ENCODE data around the gene C19orf81.

- TF ChIP-seq JUN (IDR thresholded peaks at IDR 0.05; ENCODE audit: borderline replicate concordance, insufficient read depth, insufficient read length, low read depth) (no peak), GATA2 (IDR thresholded peaks at IDR 0.05; ENCODE audit: insufficient read depth, insufficient read length, low read depth, low read length) (no peak), POLR2AphosphoS5 (IDR thresholded peaks at IDR 0.05; ENCODE audit: insufficient read depth, low read depth, low read length) (no peak), POLR2A (IDR thresholded peaks at IDR 0.05; ENCODE audit: low read depth, low read length) (no peak), EZH2 (IDR thresholded peaks at IDR 0.05; ENCODE audit: borderline replicate concordance, low read depth, low read length, severe bottlenecking) (no peak)
- TF ChIP-seq, protein P1, sequence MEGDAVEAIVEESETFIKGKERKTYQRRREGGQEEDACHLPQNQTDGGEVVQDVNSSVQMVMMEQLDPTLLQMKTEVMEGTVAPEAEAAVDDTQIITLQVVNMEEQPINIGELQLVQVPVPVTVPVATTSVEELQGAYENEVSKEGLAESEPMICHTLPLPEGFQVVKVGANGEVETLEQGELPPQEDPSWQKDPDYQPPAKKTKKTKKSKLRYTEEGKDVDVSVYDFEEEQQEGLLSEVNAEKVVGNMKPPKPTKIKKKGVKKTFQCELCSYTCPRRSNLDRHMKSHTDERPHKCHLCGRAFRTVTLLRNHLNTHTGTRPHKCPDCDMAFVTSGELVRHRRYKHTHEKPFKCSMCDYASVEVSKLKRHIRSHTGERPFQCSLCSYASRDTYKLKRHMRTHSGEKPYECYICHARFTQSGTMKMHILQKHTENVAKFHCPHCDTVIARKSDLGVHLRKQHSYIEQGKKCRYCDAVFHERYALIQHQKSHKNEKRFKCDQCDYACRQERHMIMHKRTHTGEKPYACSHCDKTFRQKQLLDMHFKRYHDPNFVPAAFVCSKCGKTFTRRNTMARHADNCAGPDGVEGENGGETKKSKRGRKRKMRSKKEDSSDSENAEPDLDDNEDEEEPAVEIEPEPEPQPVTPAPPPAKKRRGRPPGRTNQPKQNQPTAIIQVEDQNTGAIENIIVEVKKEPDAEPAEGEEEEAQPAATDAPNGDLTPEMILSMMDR (IDR thresholded peaks at IDR 0.05; ENCODE audit: extremely low read depth in 1 of 2, insufficient read depth in 1 of 2, low read depth in 1 of 2, low read length in 2 of 2): no peak
- TF ChIP-seq, protein P2, sequence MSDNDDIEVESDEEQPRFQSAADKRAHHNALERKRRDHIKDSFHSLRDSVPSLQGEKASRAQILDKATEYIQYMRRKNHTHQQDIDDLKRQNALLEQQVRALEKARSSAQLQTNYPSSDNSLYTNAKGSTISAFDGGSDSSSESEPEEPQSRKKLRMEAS (IDR thresholded peaks at IDR 0.05; ENCODE audit: insufficient read depth, insufficient read length): no peak
Observed at GRCh38 chr19:50708179-50708879, 59.1 kb downstream of the C19orf81 start.

Data from endothelial cell of umbilical vein (primary cell).